HepG2 (cell line): Measurements from ENCODE around the gene ABHD1. TPM values are rescaled to one million over a fixed set of nuclear protein-coding genes. Genes with fewer than 3 reads are reported as not detected.

Experiments used
- ATAC-seq: fragments of 200-7000 bp; cut with Tn5 transposase; 3 replicates; pipeline ENCODE4 v1.9.1; 2020; ENCODE audit warnings: mild to moderate bottlenecking, moderate library complexity
- BruUV-seq: library from RNA; stranded (reverse); fragments of 400-500 nt; replicated peaks from 2 replicates; lab custom pipeline; 2021; lab: Mats Ljungman, UMichigan
- CTCF ChIA-PET: fragments of 300-600 bp; formaldehyde crosslinking; extraction: SDS; loops from one replicate; lab custom pipeline; 2021; ENCODE audit warnings: low total read pairs, inconsistent platforms, low intra/inter-chr PET ratio; lab: Yijun Ruan, JAX
- POLR2A ChIA-PET: fragments of 350-600 bp; sonication (Branson Sonifier 250); formaldehyde crosslinking; loops from one replicate; lab custom pipeline; 2020; ENCODE audit warnings: antibody characterized with exemption, inconsistent platforms; lab: Yijun Ruan, JAX
- DNase-seq: peaks from one replicate; pipeline ENCODE4 v3.0.0-alpha.2; 2015; ENCODE audit warnings: low spot score
- FAIRE-seq: peaks from 3 replicates; lab custom pipeline; 2011; peaks lifted over from hg19 to GRCh38; lab: Jason Lieb, UNC
- H2AFZ ChIP-seq: one replicate; pipeline ENCODE4 v1.6.1; 2011; ENCODE audit warnings: low read length, inconsistent platforms
- H3K27ac ChIP-seq: fragments of 300-600 bp; 3 replicates; pipeline ENCODE4 v1.8.0; 2011; ENCODE audit warnings: mixed run types, mild to moderate bottlenecking, mixed read lengths, low read length, inconsistent platforms; ENCODE audit not compliant: insufficient read depth; ENCODE audit errors: extremely low read length
- H3K27me3 ChIP-seq, 2 experiments: fragments of 200-600 bp in 1 of 2; 2 replicates in 1 of 2; 3 replicates in 1 of 2; pipeline versions ENCODE4 v1.6.0 to v1.8.0; 2011; ENCODE audit warnings: low read length in 2 of 2, mild to moderate bottlenecking in 2 of 2, moderate library complexity in 2 of 2, inconsistent platforms in 1 of 2; ENCODE audit not compliant: insufficient read depth in 2 of 2, control insufficient read depth in 1 of 2
- H3K36me3 ChIP-seq, 2 experiments: fragments of 200-600 bp in 1 of 2; replicated peaks in 1 of 2; 2 replicates in 1 of 2; 3 replicates in 1 of 2; pipeline versions ENCODE4 v1.5.1 to v1.8.0; 2011; ENCODE audit warnings: low read length in 2 of 2, inconsistent platforms in 1 of 2; ENCODE audit not compliant: insufficient read depth in 2 of 2, control insufficient read depth in 1 of 2
- H3K4me1 ChIP-seq: 2 replicates; pipeline ENCODE4 v1.5.1; 2012; ENCODE audit warnings: low read length, inconsistent platforms; ENCODE audit not compliant: insufficient read depth
- H3K4me2 ChIP-seq: 2 replicates; pipeline ENCODE4 v1.6.0; 2011; ENCODE audit warnings: low read depth, low read length, inconsistent platforms
- H3K4me3 ChIP-seq, 3 experiments: fragments of 200-600 bp in 1 of 3; sonication (generic), shearing (Covaris generic) in 1 of 3; replicated peaks in 1 of 3; 2 replicates each; pipeline ENCODE4 v1.5.1; 2011 to 2016; ENCODE audit warnings: low read length in 3 of 3, inconsistent platforms in 2 of 3, low read depth in 2 of 3, mild to moderate bottlenecking in 2 of 3, control low read depth in 1 of 3, mixed read lengths in 1 of 3; ENCODE audit not compliant: insufficient read depth in 1 of 3
- H3K79me2 ChIP-seq: one replicate; pipeline ENCODE4 v1.6.1; 2011; ENCODE audit warnings: low read length, inconsistent platforms; ENCODE audit not compliant: insufficient read depth
- H3K9ac ChIP-seq: 2 replicates; pipeline ENCODE4 v1.6.0; 2011; ENCODE audit warnings: mild to moderate bottlenecking, low read depth, low read length, inconsistent platforms; ENCODE audit not compliant: insufficient read depth
- H3K9me3 ChIP-seq: 2 replicates; pipeline ENCODE4 v1.5.1; 2012; ENCODE audit warnings: mild to moderate bottlenecking, low read length
- H4K20me1 ChIP-seq: 2 replicates; pipeline ENCODE4 v1.6.0; 2011; ENCODE audit warnings: inconsistent platforms, mild to moderate bottlenecking, low read length, moderate library complexity; ENCODE audit not compliant: insufficient read depth
- HDAC2 ChIP-seq: sonication (generic); formaldehyde crosslinking; IDR thresholded peaks from 2 replicates; pipeline ENCODE4 v1.4.0; 2020; ENCODE audit warnings: missing genetic modification reagents
- ZBTB3 ChIP-seq: sonication (generic); formaldehyde crosslinking; IDR thresholded peaks from 2 replicates; pipeline ENCODE4 v1.4.0; 2020; ENCODE audit warnings: low read depth, mild to moderate bottlenecking, moderate library complexity, missing genetic modification reagents, borderline replicate concordance
- ZNF546 ChIP-seq: sonication (generic); formaldehyde crosslinking; conservative IDR thresholded peaks from 2 replicates; pipeline ENCODE4 v1.8.1; 2023; ENCODE audit warnings: mild to moderate bottlenecking, missing genetic modification reagents
- ZNF816 ChIP-seq: sonication (generic); formaldehyde crosslinking; IDR thresholded peaks from 2 replicates; pipeline ENCODE4 v1.8.0; 2022; ENCODE audit warnings: missing genetic modification reagents, mild to moderate bottlenecking, borderline replicate concordance
- WGBS: methylation state at CpG from one replicate; pipeline ENCODE4 v1.1.6; 2017; ENCODE audit warnings: low lambda C conversion rate; 5-methylcytosine and 5-hydroxymethylcytosine counted together
- in situ Hi-C: cut with HindIII; loops from 2 replicates; pipeline ENCODE4 v1.10.0; 2017; ENCODE audit warnings: low pct_unique_long_range_greater_than_20kb; ENCODE audit not compliant: extremely low pct_ligation_motif_present
- intact Hi-C: fragments of 100-400 bp; cut with micrococcal nuclease; formaldehyde crosslinking; loops from one replicate; pipeline ENCODE4 v1.10.0; 2022; ENCODE audit not compliant: unreplicated experiment
- polyA plus RNA-seq, 8 experiments: library from polyadenylated mRNA; depleted of rRNA in 3 of 8; stranded (reverse) in 7 of 8; unstranded in 1 of 8; fragments of >200 nt; fragmentation: Illumina TruSeq in 4 of 8; extraction: Trizol in 4 of 8; gene quantifications; 2 replicates each; pipeline versions ENCODE4 v1.2.1 to v1.2.3, GENCODE V29; 2011 to 2016; ENCODE audit warnings: low read depth in 4 of 8, missing spikeins in 1 of 8, mixed read lengths in 1 of 8; ENCODE audit not compliant: insufficient read depth in 1 of 8
- total RNA-seq, 5 experiments: library from RNA; depleted of rRNA; stranded (reverse); fragments of >200 nt; fragmentation: Illumina TruSeq; extraction: Trizol; gene quantifications; 2 replicates each; pipeline ENCODE4 v1.2.3, GENCODE V29; 2016; ENCODE audit warnings: low read depth in 1 of 5
- TF ChIP-seq, protein P1 (sequence below): sonication (generic); formaldehyde crosslinking; IDR thresholded peaks from 2 replicates; pipeline ENCODE4 v1.5.0; 2020; ENCODE audit warnings: missing genetic modification reagents
- TF ChIP-seq, protein P2 (sequence below): sonication (generic); formaldehyde crosslinking; IDR thresholded peaks from 2 replicates; pipeline ENCODE4 v1.5.0; 2020; ENCODE audit warnings: mild to moderate bottlenecking, missing genetic modification reagents
- TF ChIP-seq, protein P3 (sequence below): sonication (generic); formaldehyde crosslinking; IDR thresholded peaks from 2 replicates; pipeline ENCODE4 v1.4.0; 2020; ENCODE audit warnings: missing genetic modification reagents, borderline replicate concordance

The ABHD1 gene
- total and polyA plus RNA-seq, 2 of the 13 experiments (the other 11 are each of a cell fraction or from before 2014, with no cell fraction given) = 0.04 to 0.81 TPM

DNA sequence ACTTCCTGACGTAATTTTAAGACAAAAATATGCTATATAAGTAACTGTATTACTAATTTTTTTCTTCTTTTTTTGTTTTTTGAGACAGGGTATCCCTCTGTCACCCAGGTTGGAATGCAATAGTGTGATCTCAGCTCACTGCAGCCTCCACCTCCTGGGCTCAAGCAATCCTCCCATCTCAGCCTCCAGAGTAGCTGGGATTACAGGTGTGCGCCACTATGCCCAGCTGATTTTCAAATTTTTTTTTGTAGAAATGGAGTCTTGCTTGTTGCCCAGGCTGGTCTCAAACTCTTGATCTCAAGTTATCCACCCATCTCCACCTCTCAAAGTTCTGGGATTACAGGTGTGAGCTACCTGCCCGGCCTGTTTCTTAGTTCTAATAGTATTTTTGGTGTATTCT, 54.9 kb downstream of the ABHD1 start:
- intact Hi-C loops = no loop called here
- H3K27me3 ChIP-seq = no peaks in the 10 kb centered on the region
- POLR2A ChIA-PET = interaction anchor here (0.7 to 3.8 kb wide), 7 partner anchors 8 to 91 kb away, joined by 3 to 19 read pairs (median 5); partner anchors contain the start of genes ABHD1, KHK and PREB

More for the DNA sequence above, 54.9 kb downstream of the ABHD1 start:
- Histone ChIP-seq H3K4me1 (peaks cover 100% of the 10 kb centered on the region), H4K20me1 (no peaks in the 10 kb centered on the region), H3K79me2 (no peaks in the 10 kb centered on the region), H3K27ac (peak overlapping the region; percentile 94), H3K36me3 (no peaks in the 10 kb centered on the region; a peak in 1 of 5 replicates), H3K9ac (peak overlapping the region; percentile 71), H3K4me2 (peak overlapping the region; percentile 55), H2AFZ (no peak overlapping the region), H3K9me3 (no peaks in the 10 kb centered on the region), H3K4me3 (no peak overlapping the region)
- no TSS peak for BruUV-seq
- WGBS = 97% methylated on average over 3 of the region's 3 CpGs
- TF ChIP-seq HDAC2 (CRISPR knock-in tag) (no peak), ZBTB3 (CRISPR knock-in tag) (no peak), ZNF816 (CRISPR knock-in tag) (peak; percentile 55; the same call in 1 of the 2 replicates), ZNF546 (CRISPR knock-in tag) (no peak)
- TF ChIP-seq, protein P1, sequence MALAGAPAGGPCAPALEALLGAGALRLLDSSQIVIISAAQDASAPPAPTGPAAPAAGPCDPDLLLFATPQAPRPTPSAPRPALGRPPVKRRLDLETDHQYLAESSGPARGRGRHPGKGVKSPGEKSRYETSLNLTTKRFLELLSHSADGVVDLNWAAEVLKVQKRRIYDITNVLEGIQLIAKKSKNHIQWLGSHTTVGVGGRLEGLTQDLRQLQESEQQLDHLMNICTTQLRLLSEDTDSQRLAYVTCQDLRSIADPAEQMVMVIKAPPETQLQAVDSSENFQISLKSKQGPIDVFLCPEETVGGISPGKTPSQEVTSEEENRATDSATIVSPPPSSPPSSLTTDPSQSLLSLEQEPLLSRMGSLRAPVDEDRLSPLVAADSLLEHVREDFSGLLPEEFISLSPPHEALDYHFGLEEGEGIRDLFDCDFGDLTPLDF (CRISPR knock-in tag) = no peak
- TF ChIP-seq, protein P2, sequence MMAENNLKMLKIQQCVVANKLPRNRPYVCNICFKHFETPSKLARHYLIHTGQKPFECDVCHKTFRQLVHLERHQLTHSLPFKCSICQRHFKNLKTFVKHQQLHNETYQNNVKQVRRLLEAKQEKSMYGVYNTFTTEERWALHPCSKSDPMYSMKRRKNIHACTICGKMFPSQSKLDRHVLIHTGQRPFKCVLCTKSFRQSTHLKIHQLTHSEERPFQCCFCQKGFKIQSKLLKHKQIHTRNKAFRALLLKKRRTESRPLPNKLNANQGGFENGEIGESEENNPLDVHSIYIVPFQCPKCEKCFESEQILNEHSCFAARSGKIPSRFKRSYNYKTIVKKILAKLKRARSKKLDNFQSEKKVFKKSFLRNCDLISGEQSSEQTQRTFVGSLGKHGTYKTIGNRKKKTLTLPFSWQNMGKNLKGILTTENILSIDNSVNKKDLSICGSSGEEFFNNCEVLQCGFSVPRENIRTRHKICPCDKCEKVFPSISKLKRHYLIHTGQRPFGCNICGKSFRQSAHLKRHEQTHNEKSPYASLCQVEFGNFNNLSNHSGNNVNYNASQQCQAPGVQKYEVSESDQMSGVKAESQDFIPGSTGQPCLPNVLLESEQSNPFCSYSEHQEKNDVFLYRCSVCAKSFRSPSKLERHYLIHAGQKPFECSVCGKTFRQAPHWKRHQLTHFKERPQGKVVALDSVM (CRISPR knock-in tag) = peak; percentile 95
- TF ChIP-seq, protein P3, sequence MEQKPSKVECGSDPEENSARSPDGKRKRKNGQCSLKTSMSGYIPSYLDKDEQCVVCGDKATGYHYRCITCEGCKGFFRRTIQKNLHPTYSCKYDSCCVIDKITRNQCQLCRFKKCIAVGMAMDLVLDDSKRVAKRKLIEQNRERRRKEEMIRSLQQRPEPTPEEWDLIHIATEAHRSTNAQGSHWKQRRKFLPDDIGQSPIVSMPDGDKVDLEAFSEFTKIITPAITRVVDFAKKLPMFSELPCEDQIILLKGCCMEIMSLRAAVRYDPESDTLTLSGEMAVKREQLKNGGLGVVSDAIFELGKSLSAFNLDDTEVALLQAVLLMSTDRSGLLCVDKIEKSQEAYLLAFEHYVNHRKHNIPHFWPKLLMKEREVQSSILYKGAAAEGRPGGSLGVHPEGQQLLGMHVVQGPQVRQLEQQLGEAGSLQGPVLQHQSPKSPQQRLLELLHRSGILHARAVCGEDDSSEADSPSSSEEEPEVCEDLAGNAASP (CRISPR knock-in tag) = no peak
- no peak for FAIRE-seq
- CTCF ChIA-PET = no interaction called here
- in situ Hi-C loops = no loop called here
- no peak for ATAC-seq
- DNase-seq = no peak
